ENCODE data around the gene C9orf153.

Gene C9orf153

DNA sequence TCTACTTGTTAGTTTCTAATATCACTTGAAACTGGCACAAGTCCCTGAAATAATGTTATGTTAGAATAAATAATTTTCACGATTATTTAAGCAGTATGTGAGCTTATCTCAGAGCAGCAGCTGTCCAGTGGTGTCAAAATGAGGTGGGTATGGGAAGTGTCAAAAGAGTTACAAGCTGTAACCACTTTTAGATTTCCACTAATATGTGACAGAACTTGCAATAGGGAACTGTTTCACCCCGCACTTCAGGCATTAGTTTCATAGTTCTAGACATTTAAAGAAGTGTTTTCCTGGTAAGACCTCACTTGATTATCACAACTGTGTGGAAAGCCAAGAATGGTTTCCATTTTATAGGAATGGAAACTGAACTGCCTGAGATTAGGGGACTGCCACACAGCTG, 25.8 kb upstream of the C9orf153 start:
- no peak for DNase-seq (ENCODE audit: extremely low read depth, insufficient read length)
- H3K36me3 ChIP-seq (ENCODE audit: control insufficient read depth, insufficient read depth, low read length) = no peaks in the 10 kb centered on the region
- H3K27me3 ChIP-seq (replicated peaks; ENCODE audit: control insufficient read depth, insufficient read depth, low read length) = no peaks in the 10 kb centered on the region
- H3K4me3 ChIP-seq (replicated peaks; ENCODE audit: low read depth, low read length) = no peak overlapping the region
- no peak for TF ChIP-seq CTCF (IDR thresholded peaks at IDR 0.05; ENCODE audit: insufficient read depth, low read length, poor library complexity, severe bottlenecking)

DNA sequence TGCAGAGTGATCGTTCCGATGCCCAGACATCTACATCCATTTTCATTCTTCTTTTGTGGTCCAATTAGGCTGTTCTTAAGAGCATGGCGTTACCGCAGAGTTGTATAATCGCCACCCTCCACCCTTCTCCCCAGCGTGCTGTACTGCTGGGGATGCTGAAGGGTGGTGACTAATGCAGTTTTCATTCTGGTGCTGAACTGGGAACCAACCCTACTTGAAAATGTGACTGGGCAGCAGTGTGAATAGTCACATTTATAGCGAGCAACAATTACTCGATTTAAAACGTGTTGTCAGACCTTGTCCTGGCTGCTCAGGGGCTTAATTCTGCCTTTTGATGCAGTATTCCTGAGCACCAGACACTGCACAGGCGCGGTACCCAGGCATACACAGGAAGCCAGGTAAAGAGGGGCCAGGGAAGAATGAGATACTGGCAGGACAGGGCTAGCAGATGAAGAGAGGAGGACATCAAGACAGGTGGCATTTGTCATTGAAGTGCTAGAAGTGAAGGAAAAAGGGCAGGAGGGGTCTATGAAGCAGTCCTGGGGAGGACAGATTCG, 23.6 kb upstream of the C9orf153 start:
- no peaks in the 10 kb centered on the region for H3K36me3 ChIP-seq (ENCODE audit: control insufficient read depth, insufficient read depth, low read length)
- TF ChIP-seq CTCF (IDR thresholded peaks at IDR 0.05; ENCODE audit: insufficient read depth, low read length, poor library complexity, severe bottlenecking) = no peak
- DNase-seq (ENCODE audit: extremely low read depth, insufficient read length) = no peak
- peak overlapping the region; percentile 89 for H3K4me3 ChIP-seq (replicated peaks; ENCODE audit: low read depth, low read length)
- no peaks in the 10 kb centered on the region for H3K27me3 ChIP-seq (replicated peaks; ENCODE audit: control insufficient read depth, insufficient read depth, low read length)

DNA sequence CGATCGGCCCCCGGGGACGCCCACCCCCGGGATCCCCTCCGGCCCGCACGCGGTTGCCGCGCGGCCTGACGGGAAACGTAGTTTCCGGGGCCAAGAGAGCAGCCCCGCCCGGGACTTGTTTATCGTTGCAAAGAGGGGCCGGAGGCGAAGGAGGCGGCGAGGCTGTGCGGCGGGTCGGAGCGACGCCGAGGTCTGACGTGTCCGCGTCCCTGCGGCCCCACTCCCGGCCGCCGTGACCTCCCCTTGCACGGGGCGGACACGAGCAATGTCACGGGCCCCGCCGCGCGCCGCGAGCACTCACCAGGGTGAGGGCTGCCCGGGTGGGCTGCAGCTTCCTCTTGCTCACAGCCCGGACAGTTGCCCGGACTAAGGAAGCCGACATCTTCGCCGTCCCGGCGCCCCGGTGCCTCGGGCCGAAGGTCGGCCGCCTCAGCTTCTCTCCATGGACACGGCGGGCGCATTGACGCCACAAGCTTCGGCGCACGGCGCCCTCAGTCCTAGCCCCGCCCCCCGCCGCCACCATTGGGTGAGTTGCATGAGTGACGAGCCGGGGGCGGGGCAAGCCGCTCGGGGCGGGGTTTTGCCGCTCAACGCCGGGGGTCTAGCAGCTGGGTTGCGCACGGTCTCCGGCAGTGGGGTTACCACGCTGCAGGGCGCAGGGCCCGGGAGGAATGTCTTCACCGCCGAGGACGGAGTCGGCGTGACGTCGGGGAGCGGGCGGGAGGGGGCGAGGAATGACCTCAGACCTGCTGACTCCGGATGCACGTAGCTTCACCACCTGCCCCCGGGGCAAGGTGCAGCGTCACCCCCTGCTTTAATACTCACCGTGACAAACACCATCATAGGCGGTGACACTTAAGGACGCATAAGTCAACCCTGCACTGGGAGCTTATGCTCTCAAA, 22.9 kb upstream of the C9orf153 start, which contains the start of gene ISCA1:
Gene ISCA1, minus strand, starts transcription at position 462 of the 902 bp plus-strand sequence. Its CDS starts 80 bp downstream, at position 382.
- H3K4me3 ChIP-seq (replicated peaks; ENCODE audit: low read depth, low read length) = peak within 1 kb of the TSS; percentile 89
- H3K27me3 ChIP-seq (replicated peaks; ENCODE audit: control insufficient read depth, insufficient read depth, low read length) = no peaks in the 10 kb centered on the region
- H3K36me3 ChIP-seq (ENCODE audit: control insufficient read depth, insufficient read depth, low read length) = no peaks in the 10 kb centered on the region
- peak; percentile 95 for DNase-seq (ENCODE audit: extremely low read depth, insufficient read length)
- no peak for TF ChIP-seq CTCF (IDR thresholded peaks at IDR 0.05; ENCODE audit: insufficient read depth, low read length, poor library complexity, severe bottlenecking)

GRCh38 chr9:86281593-86282076, 22.2 kb upstream of the C9orf153 start:
- Histone ChIP-seq H3K36me3 (ENCODE audit: control insufficient read depth, insufficient read depth, low read length) (no peaks in the 10 kb centered on the region), H3K27me3 (replicated peaks; ENCODE audit: control insufficient read depth, insufficient read depth, low read length) (no peaks in the 10 kb centered on the region), H3K4me3 (replicated peaks; ENCODE audit: low read depth, low read length) (peak overlapping the region; percentile 89)
- no peak for TF ChIP-seq CTCF (IDR thresholded peaks at IDR 0.05; ENCODE audit: insufficient read depth, low read length, poor library complexity, severe bottlenecking)
- DNase-seq (ENCODE audit: extremely low read depth, insufficient read length) = no peak

GRCh38 chr9:86280580-86280979, 21.1 kb upstream of the C9orf153 start:
- DNase-seq (ENCODE audit: extremely low read depth, insufficient read length) = no peak
- no peak for TF ChIP-seq CTCF (IDR thresholded peaks at IDR 0.05; ENCODE audit: insufficient read depth, low read length, poor library complexity, severe bottlenecking)
- Histone ChIP-seq H3K4me3 (replicated peaks; ENCODE audit: low read depth, low read length) (no peak overlapping the region), H3K36me3 (ENCODE audit: control insufficient read depth, insufficient read depth, low read length) (no peaks in the 10 kb centered on the region), H3K27me3 (replicated peaks; ENCODE audit: control insufficient read depth, insufficient read depth, low read length) (no peaks in the 10 kb centered on the region)
